Measurements from ENCODE around the gene DNAJA3. TPM values are rescaled to one million over a fixed set of nuclear protein-coding genes. Genes with fewer than 3 reads are reported as not detected.

Gene DNAJA3
- total RNA-seq, 1 donor from 2014 or later = 74.2 TPM

- H3K4me1 ChIP-seq = peaks cover 83% of the 10 kb centered on the region
- no peak for TF ChIP-seq CTCF (IDR thresholded peaks at IDR 0.05; ENCODE audit: borderline replicate concordance)
- no peaks in the 10 kb centered on the region for H3K27me3 ChIP-seq (ENCODE audit: low read depth)
- no peak for DNase-seq
- intact Hi-C loops (cut with micrococcal nuclease) = no loop called here
- H3K9me3 ChIP-seq (replicated peaks) = no peaks in the 10 kb centered on the region
- H3K27ac ChIP-seq (replicated peaks) = peak overlapping the region; percentile 38
- H3K36me3 ChIP-seq = peaks cover 30% of the 10 kb centered on the region
- H3K4me3 ChIP-seq = no peak overlapping the region
Observed at GRCh38 chr16:4382795-4383357, 42.8 kb upstream of the DNAJA3 start.

- Histone ChIP-seq H3K4me3 (no peak overlapping the region), H3K9me3 (replicated peaks) (no peaks in the 10 kb centered on the region), H3K4me1 (peaks cover 83% of the 10 kb centered on the region), H3K27ac (replicated peaks) (peak overlapping the region; percentile 57), H3K36me3 (peaks cover 32% of the 10 kb centered on the region), H3K27me3 (ENCODE audit: low read depth) (no peaks in the 10 kb centered on the region)
- intact Hi-C loops (cut with micrococcal nuclease) = no loop called here
- no peak for TF ChIP-seq CTCF (IDR thresholded peaks at IDR 0.05; ENCODE audit: borderline replicate concordance)
- no peak for DNase-seq
Observed at GRCh38 chr16:4383591-4384444, 41.9 kb upstream of the DNAJA3 start.

- DNase-seq = peak; percentile 41
- Histone ChIP-seq H3K27ac (replicated peaks) (peak overlapping the region; percentile 57), H3K27me3 (ENCODE audit: low read depth) (no peaks in the 10 kb centered on the region), H3K4me3 (no peak overlapping the region), H3K4me1 (peaks cover 83% of the 10 kb centered on the region), H3K9me3 (replicated peaks) (no peaks in the 10 kb centered on the region), H3K36me3 (peaks cover 32% of the 10 kb centered on the region)
- intact Hi-C loops (cut with micrococcal nuclease) = no loop called here
- TF ChIP-seq CTCF (IDR thresholded peaks at IDR 0.05; ENCODE audit: borderline replicate concordance) = no peak
Observed at GRCh38 chr16:4384509-4384942, 41.1 kb upstream of the DNAJA3 start.

- Histone ChIP-seq H3K27me3 (ENCODE audit: low read depth) (no peaks in the 10 kb centered on the region), H3K4me3 (no peak overlapping the region), H3K9me3 (replicated peaks) (no peaks in the 10 kb centered on the region), H3K27ac (replicated peaks) (peak overlapping the region; percentile 57), H3K36me3 (peaks cover 32% of the 10 kb centered on the region), H3K4me1 (peaks cover 86% of the 10 kb centered on the region)
- DNase-seq = no peak
- intact Hi-C loops (cut with micrococcal nuclease) = no loop called here
- TF ChIP-seq CTCF (IDR thresholded peaks at IDR 0.05; ENCODE audit: borderline replicate concordance) = no peak
Observed at GRCh38 chr16:4385066-4385788, 40.4 kb upstream of the DNAJA3 start.

GRCh38 chr16:4385789-4386450, 39.7 kb upstream of the DNAJA3 start:
- Histone ChIP-seq H3K4me3 (no peak overlapping the region), H3K9me3 (replicated peaks) (no peaks in the 10 kb centered on the region), H3K4me1 (peaks cover 86% of the 10 kb centered on the region), H3K27me3 (ENCODE audit: low read depth) (no peaks in the 10 kb centered on the region), H3K36me3 (peaks cover 27% of the 10 kb centered on the region), H3K27ac (replicated peaks) (peak overlapping the region; percentile 57)
- TF ChIP-seq CTCF (IDR thresholded peaks at IDR 0.05; ENCODE audit: borderline replicate concordance) = no peak
- intact Hi-C loops (cut with micrococcal nuclease) = no loop called here
- no peak for DNase-seq
